Mesothelial cell of epicardium (in vitro differentiated cells): ENCODE results near the gene IBTK. TPM values are rescaled to one million over a fixed set of nuclear protein-coding genes. Genes with fewer than 3 reads are reported as not detected.

ENCODE experiments used
- DNase-seq, 2 experiments: peaks; one replicate each; pipeline ENCODE4 v3.0.0; 2021; ENCODE audit warnings: low spot score in 2 of 2; ENCODE audit not compliant: unreplicated experiment in 2 of 2
- H3K27ac Mint-ChIP-seq: 2 replicates; pipeline ENCODE4 v1.8.0; 2021; ENCODE audit warnings: mixed read lengths
- H3K27me3 Mint-ChIP-seq: 2 replicates; pipeline ENCODE4 v1.8.0; 2021; ENCODE audit warnings: low read depth, mixed read lengths
- H3K36me3 Mint-ChIP-seq: 2 replicates; pipeline ENCODE4 v1.8.0; 2021; ENCODE audit warnings: mixed read lengths
- H3K4me1 Mint-ChIP-seq: 2 replicates; pipeline ENCODE4 v1.8.0; 2021; ENCODE audit warnings: mixed read lengths
- H3K4me3 Mint-ChIP-seq: 2 replicates; pipeline ENCODE4 v1.8.0; 2021; ENCODE audit warnings: mild to moderate bottlenecking, moderate library complexity, mixed read lengths
- H3K9me3 Mint-ChIP-seq: 2 replicates; pipeline ENCODE4 v1.8.0; 2021; ENCODE audit warnings: mixed read lengths
- CTCF ChIP-seq: fragments of 200-600 bp; sonication (generic); IDR thresholded peaks from one replicate; pipeline ENCODE4 v1.5.0; 2021; ENCODE audit warnings: antibody characterized with exemption; ENCODE audit not compliant: unreplicated experiment
- total RNA-seq: library from RNA; stranded (reverse); gene quantifications from 3 replicates; pipeline ENCODE4 v1.2.1, GENCODE V29; 2021

Gene IBTK
- total RNA-seq, 1 donor from 2014 or later: 33.3 TPM

GRCh38 chr6:82217018-82217586 lies 30.4 kb downstream of the IBTK start:
- no peak for TF ChIP-seq CTCF

GRCh38 chr6:82216549-82216948 lies 31.0 kb downstream of the IBTK start:
- no peak for TF ChIP-seq CTCF
- Mint-ChIP-seq H3K27ac (no peak overlapping the region), H3K36me3 (peaks cover 38% of the 10 kb centered on the region), H3K9me3 (no peaks in the 10 kb centered on the region), H3K27me3 (no peaks in the 10 kb centered on the region), H3K4me3 (no peak overlapping the region), H3K4me1 (no peaks in the 10 kb centered on the region)
- no peak for DNase-seq

More at GRCh38 chr6:82217018-82217586, 30.4 kb downstream of the IBTK start:
- no peak for DNase-seq
- no peak overlapping the region for H3K4me3 Mint-ChIP-seq
- H3K36me3 Mint-ChIP-seq: peaks cover 38% of the 10 kb centered on the region
- H3K27ac Mint-ChIP-seq: no peak overlapping the region
- no peaks in the 10 kb centered on the region for H3K4me1 Mint-ChIP-seq
- no peaks in the 10 kb centered on the region for H3K9me3 Mint-ChIP-seq
- H3K27me3 Mint-ChIP-seq: no peaks in the 10 kb centered on the region

GRCh38 chr6:82211326-82211725 lies 36.2 kb downstream of the IBTK start:
- TF ChIP-seq CTCF: no peak
- Mint-ChIP-seq H3K27me3 (no peaks in the 10 kb centered on the region), H3K4me3 (no peak overlapping the region), H3K4me1 (no peaks in the 10 kb centered on the region), H3K36me3 (peaks cover 52% of the 10 kb centered on the region), H3K27ac (no peak overlapping the region), H3K9me3 (no peaks in the 10 kb centered on the region)
- DNase-seq: no peak

- no peak overlapping the region for H3K27ac Mint-ChIP-seq
- no peaks in the 10 kb centered on the region for H3K9me3 Mint-ChIP-seq
- no peak overlapping the region for H3K4me3 Mint-ChIP-seq
- H3K27me3 Mint-ChIP-seq: no peaks in the 10 kb centered on the region
- peaks cover 3% of the 10 kb centered on the region for H3K4me1 Mint-ChIP-seq
- no peak for DNase-seq
- H3K36me3 Mint-ChIP-seq: peaks cover 45% of the 10 kb centered on the region
- no peak for TF ChIP-seq CTCF
Observed at GRCh38 chr6:82208913-82209312, 38.6 kb downstream of the IBTK start.

GRCh38 chr6:82205930-82206392 lies 41.6 kb downstream of the IBTK start:
- H3K27ac Mint-ChIP-seq: peak overlapping the region; percentile 13
- no peak for TF ChIP-seq CTCF

More at GRCh38 chr6:82205930-82206392, 41.6 kb downstream of the IBTK start:
- Mint-ChIP-seq H3K36me3 (peaks cover 39% of the 10 kb centered on the region), H3K4me1 (peaks cover 3% of the 10 kb centered on the region), H3K27me3 (no peaks in the 10 kb centered on the region), H3K9me3 (no peaks in the 10 kb centered on the region), H3K4me3 (no peak overlapping the region)
- no peak for DNase-seq
